ENCODE measurements around the gene COPS3. TPM values are rescaled to one million over a fixed set of nuclear protein-coding genes. Genes with fewer than 3 reads are reported as not detected.
"Not testable (repeated sequence)": the region's sequence is repeated elsewhere in the genome, so short reads cannot be mapped to it uniquely, and the experiment has no call there.

Gene COPS3
- polyA plus RNA-seq, 1 donor from 2014 or later, result 213 TPM

- no peaks in the 10 kb centered on the region for H3K9me2 ChIP-seq (ENCODE audit: insufficient read depth, low read length)
- no peaks in the 10 kb centered on the region for H3K27me3 ChIP-seq (ENCODE audit: insufficient read depth, low read depth, low read length)
- no peaks in the 10 kb centered on the region for H3K9me3 ChIP-seq (ENCODE audit: low read length)
- H3K79me2 ChIP-seq (replicated peaks; ENCODE audit: insufficient read depth, low read length), result no peaks in the 10 kb centered on the region
- no peaks in the 10 kb centered on the region for H3F3A ChIP-seq (ENCODE audit: insufficient read depth, low read length, poor library complexity, severe bottlenecking)
- no peak for TF ChIP-seq EZH2 (IDR thresholded peaks at IDR 0.05; ENCODE audit: borderline replicate concordance, insufficient read depth, low read length, poor library complexity, severe bottlenecking)
- TF ChIP-seq RAD21 (conservative IDR thresholded peaks at IDR 0.05), result no peak
- no peak for TF ChIP-seq SMC3 (conservative IDR thresholded peaks at IDR 0.05; ENCODE audit: poor library complexity)
- no peak for TF ChIP-seq TAF1 (IDR thresholded peaks at IDR 0.05; ENCODE audit: low read depth)
- TF ChIP-seq REST (IDR thresholded peaks at IDR 0.05; ENCODE audit: borderline replicate concordance), result no peak
- no peak for TF ChIP-seq MXI1 (conservative IDR thresholded peaks at IDR 0.05; ENCODE audit: poor library complexity, severe bottlenecking)
- TF ChIP-seq CTCF (IDR thresholded peaks at IDR 0.05; ENCODE audit: poor library complexity, severe bottlenecking), result no peak
- TF ChIP-seq POLR2AphosphoS5 (IDR thresholded peaks at IDR 0.05), result no peak
- H3K4me3 ChIP-seq (ENCODE audit: low read length), result no peak overlapping the region
- H3K36me3 ChIP-seq (ENCODE audit: insufficient read depth, low read length), result no peaks in the 10 kb centered on the region
- no peaks in the 10 kb centered on the region for H4K20me1 ChIP-seq (ENCODE audit: insufficient read depth)
- no peak overlapping the region for H3K9ac ChIP-seq (ENCODE audit: low read length)
- H3K27ac ChIP-seq (ENCODE audit: low read length), result no peak overlapping the region
- H2AFZ ChIP-seq (ENCODE audit: low read depth, low read length), result no peak overlapping the region
- no peak overlapping the region for H3K4me2 ChIP-seq (ENCODE audit: low read length)
Measured at GRCh38 chr17:17258011-17258410, 23.0 kb downstream of the COPS3 start.

GRCh38 chr17:17256316-17256715 is 24.7 kb downstream of the COPS3 start:
- Histone ChIP-seq H3K27ac (ENCODE audit: low read length) (no peak overlapping the region), H3K36me3 (ENCODE audit: insufficient read depth, low read length) (peaks cover 3% of the 10 kb centered on the region), H3K9me3 (ENCODE audit: low read length) (no peaks in the 10 kb centered on the region), H3K4me2 (ENCODE audit: low read length) (no peak overlapping the region), H3K79me2 (replicated peaks; ENCODE audit: insufficient read depth, low read length) (no peaks in the 10 kb centered on the region), H3K9ac (ENCODE audit: low read length) (no peak overlapping the region), H3K27me3 (ENCODE audit: insufficient read depth, low read depth, low read length) (no peaks in the 10 kb centered on the region), H3F3A (ENCODE audit: insufficient read depth, low read length, poor library complexity, severe bottlenecking) (no peaks in the 10 kb centered on the region), H2AFZ (ENCODE audit: low read depth, low read length) (no peak overlapping the region), H3K9me2 (ENCODE audit: insufficient read depth, low read length) (no peaks in the 10 kb centered on the region), H3K4me3 (ENCODE audit: low read length) (no peak overlapping the region), H4K20me1 (ENCODE audit: insufficient read depth) (no peaks in the 10 kb centered on the region)
- TF ChIP-seq SMC3 (conservative IDR thresholded peaks at IDR 0.05; ENCODE audit: poor library complexity) (no peak), POLR2AphosphoS5 (IDR thresholded peaks at IDR 0.05) (no peak), REST (IDR thresholded peaks at IDR 0.05; ENCODE audit: borderline replicate concordance) (no peak), CTCF (IDR thresholded peaks at IDR 0.05; ENCODE audit: poor library complexity, severe bottlenecking) (no peak), MXI1 (conservative IDR thresholded peaks at IDR 0.05; ENCODE audit: poor library complexity, severe bottlenecking) (no peak), RAD21 (conservative IDR thresholded peaks at IDR 0.05) (no peak), TAF1 (IDR thresholded peaks at IDR 0.05; ENCODE audit: low read depth) (no peak), EZH2 (IDR thresholded peaks at IDR 0.05; ENCODE audit: borderline replicate concordance, insufficient read depth, low read length, poor library complexity, severe bottlenecking) (no peak), EP300 (conservative IDR thresholded peaks at IDR 0.05; ENCODE audit: poor library complexity, severe bottlenecking) (no peak)

GRCh38 chr17:17255689-17256088 is 25.4 kb downstream of the COPS3 start:
- H3K36me3 ChIP-seq (ENCODE audit: insufficient read depth, low read length); H3K4me3 ChIP-seq (ENCODE audit: low read length); H3K27ac ChIP-seq (ENCODE audit: low read length); H4K20me1 ChIP-seq (ENCODE audit: insufficient read depth); H3K9ac ChIP-seq (ENCODE audit: low read length); H3K9me2 ChIP-seq (ENCODE audit: insufficient read depth, low read length); H2AFZ ChIP-seq (ENCODE audit: low read depth, low read length); H3K9me3 ChIP-seq (ENCODE audit: low read length); H3K79me2 ChIP-seq (replicated peaks; ENCODE audit: insufficient read depth, low read length); H3F3A ChIP-seq (ENCODE audit: insufficient read depth, low read length, poor library complexity, severe bottlenecking); H3K27me3 ChIP-seq (ENCODE audit: insufficient read depth, low read depth, low read length); H3K4me2 ChIP-seq (ENCODE audit: low read length): not testable (repeated sequence)
